Left colon (tissue), 2 donors: ENCODE data around the gene ALDH2. TPM values are rescaled to one million over a fixed set of nuclear protein-coding genes. Genes with fewer than 3 reads are reported as not detected.
"Not testable (repeated sequence)": the region's sequence is repeated elsewhere in the genome, so short reads cannot be mapped to it uniquely, and the experiment has no call there.

ENCODE experiments used
- ATAC-seq: fragments of 200-7000 bp; cut with Tn5 transposase; one replicate; pipeline ENCODE4 v1.9.1; 2020; ENCODE audit warnings: mild to moderate bottlenecking, moderate library complexity
- DNase-seq, 2 donors: peaks; one replicate each; pipeline ENCODE4 v3.0.0-alpha.2; 2020
- intact Hi-C, 2 donors: fragments of 100-400 bp; cut with DNase I in 1 of 2; cut with micrococcal nuclease in 1 of 2; formaldehyde crosslinking; loops; one replicate each; pipeline versions ENCODE4 v1.11.2 to v1.14.0; 2022; cut with DNase I, micrococcal nuclease
- total RNA-seq, 2 donors: library from RNA; stranded (reverse); fragmentation: NEBNext Ultra II Directional; extraction: Animal tissue kit (Norgen Biotek cat#: 25700); gene quantifications; one replicate each; pipeline ENCODE4 v1.2.1, GENCODE V29; 2021
- donor health status: DM: no; HTN: no; CAD: no.
- donor health status: DM: yes; HTN: yes; CAD: no.

ALDH2 gene
- total RNA-seq, 2 donors from 2014 or later = 371 to 399 TPM

- intact Hi-C loops = loop anchor here in 1 of 2 donors (10.0 kb wide), 1 partner anchor 61 kb away; no protein-coding TSS in a partner anchor
- DNase-seq = no peak
- ATAC-seq = no peak
These were observed 49.4 kb downstream of the ALDH2 start for GRCh38 chr12:111816065-111816615.

- not testable (repeated sequence) for ATAC-seq, DNase-seq
- intact Hi-C loops = loop anchor here in 1 of 2 donors (10.0 kb wide), 1 partner anchor 62 kb away; no protein-coding TSS in a partner anchor
These were observed 50.2 kb downstream of the ALDH2 start for GRCh38 chr12:111816898-111817297.

- intact Hi-C loops = loop anchor here in 1 of 2 donors (10.0 kb wide), 1 partner anchor 64 kb away; no protein-coding TSS in a partner anchor
- no peak for ATAC-seq
- no peak for DNase-seq
These were observed 51.6 kb downstream of the ALDH2 start for GRCh38 chr12:111818340-111818739.

- DNase-seq (peak in 1 of 2 donors; percentile 58), ATAC-seq (peak; percentile 73)
- intact Hi-C loops = loop anchor here in 1 of 2 donors (10.0 kb wide), 1 partner anchor 65 kb away; no protein-coding TSS in a partner anchor
These were observed 52.7 kb downstream of the ALDH2 start for GRCh38 chr12:111819191-111820158.

- ATAC-seq, DNase-seq, intact Hi-C loops: not testable (repeated sequence)
These were observed 54.1 kb downstream of the ALDH2 start for GRCh38 chr12:111820828-111821227.

GRCh38 chr12:111822886-111823285 lies 56.2 kb downstream of the ALDH2 start:
- ATAC-seq (no peak), DNase-seq (no peak)
- intact Hi-C loops = no loop called here

GRCh38 chr12:111823891-111824290 lies 57.2 kb downstream of the ALDH2 start:
- intact Hi-C loops = no loop called here
- DNase-seq (peak in 1 of 2 donors; percentile 21), ATAC-seq (peak; percentile 28)

- DNase-seq, intact Hi-C loops: not testable (repeated sequence)
- ATAC-seq = peak; percentile 20
These were observed 57.6 kb downstream of the ALDH2 start for GRCh38 chr12:111824312-111824711.

- DNase-seq = no peak
- intact Hi-C loops = no loop called here
- no peak for ATAC-seq
These were observed 58.8 kb downstream of the ALDH2 start for GRCh38 chr12:111825509-111825908.

- intact Hi-C loops = no loop called here
- no peak for ATAC-seq
- DNase-seq = no peak
These were observed 59.6 kb downstream of the ALDH2 start for GRCh38 chr12:111826316-111826715.

GRCh38 chr12:111826992-111827391 lies 60.3 kb downstream of the ALDH2 start:
- DNase-seq (no peak), ATAC-seq (no peak)
- intact Hi-C loops = no loop called here

GRCh38 chr12:111827907-111828306 lies 61.2 kb downstream of the ALDH2 start:
- no peak for DNase-seq
- ATAC-seq = peak; percentile 77
- intact Hi-C loops = no loop called here

- no peak for DNase-seq
- ATAC-seq = peak; percentile 13
- intact Hi-C loops = no loop called here
These were observed 61.7 kb downstream of the ALDH2 start for GRCh38 chr12:111828338-111828979.

- ATAC-seq, intact Hi-C loops, DNase-seq: not testable (repeated sequence)
These were observed 62.9 kb downstream of the ALDH2 start for GRCh38 chr12:111829635-111830034.

- intact Hi-C loops = not testable (repeated sequence)
- ATAC-seq = peak; percentile 37
These were observed 68.1 kb downstream of the ALDH2 start for GRCh38 chr12:111834740-111835386.

GRCh38 chr12:111835531-111836181 lies 68.9 kb downstream of the ALDH2 start:
- DNase-seq, ATAC-seq: not testable (repeated sequence)

More at GRCh38 chr12:111834740-111835386, 68.1 kb downstream of the ALDH2 start:
- peak; percentile 58 to 69 for DNase-seq

GRCh38 chr12:111838353-111838752 lies 71.6 kb downstream of the ALDH2 start:
- DNase-seq (no peak), ATAC-seq (no peak)
- intact Hi-C loops = no loop called here

More at GRCh38 chr12:111835531-111836181, 68.9 kb downstream of the ALDH2 start:
- intact Hi-C loops = not testable (repeated sequence)

GRCh38 chr12:111840807-111841206 lies 74.1 kb downstream of the ALDH2 start:
- DNase-seq (peak; percentile 41 to 45), ATAC-seq (peak; percentile 47)
- intact Hi-C loops = no loop called here
